GM12872 (cell line): Measurements from ENCODE around the gene HOOK2.

Experiments
- TF ChIP-seq, protein P1 (sequence below): IDR thresholded peaks from 3 replicates; pipeline ENCODE4 v1.5.1; 2011; ENCODE audit warnings: low read depth, mild to moderate bottlenecking, low read length, moderate library complexity; ENCODE audit not compliant: insufficient read depth

The HOOK2 gene

DNA sequence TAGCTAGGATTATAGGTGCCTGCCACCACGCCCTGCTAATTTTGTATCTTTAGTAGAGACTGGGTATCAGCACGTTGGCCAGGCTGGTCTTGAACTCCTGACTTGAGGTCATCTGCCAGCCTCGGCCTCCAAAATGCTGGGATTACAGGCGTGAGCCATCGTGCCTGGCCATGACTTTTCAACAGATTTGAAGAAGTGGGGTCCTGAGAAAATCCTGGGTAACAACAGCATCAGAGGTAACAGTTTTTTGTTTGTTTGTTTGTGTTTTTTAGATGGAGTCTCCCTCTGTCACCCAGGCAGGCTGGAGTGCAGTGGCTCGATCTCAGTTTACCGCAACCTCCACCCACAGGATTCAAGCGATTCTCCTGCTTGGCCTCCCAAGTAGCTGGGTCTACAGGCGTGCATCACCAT, 19.6 kb upstream of the HOOK2 start:
- TF ChIP-seq, protein P1, sequence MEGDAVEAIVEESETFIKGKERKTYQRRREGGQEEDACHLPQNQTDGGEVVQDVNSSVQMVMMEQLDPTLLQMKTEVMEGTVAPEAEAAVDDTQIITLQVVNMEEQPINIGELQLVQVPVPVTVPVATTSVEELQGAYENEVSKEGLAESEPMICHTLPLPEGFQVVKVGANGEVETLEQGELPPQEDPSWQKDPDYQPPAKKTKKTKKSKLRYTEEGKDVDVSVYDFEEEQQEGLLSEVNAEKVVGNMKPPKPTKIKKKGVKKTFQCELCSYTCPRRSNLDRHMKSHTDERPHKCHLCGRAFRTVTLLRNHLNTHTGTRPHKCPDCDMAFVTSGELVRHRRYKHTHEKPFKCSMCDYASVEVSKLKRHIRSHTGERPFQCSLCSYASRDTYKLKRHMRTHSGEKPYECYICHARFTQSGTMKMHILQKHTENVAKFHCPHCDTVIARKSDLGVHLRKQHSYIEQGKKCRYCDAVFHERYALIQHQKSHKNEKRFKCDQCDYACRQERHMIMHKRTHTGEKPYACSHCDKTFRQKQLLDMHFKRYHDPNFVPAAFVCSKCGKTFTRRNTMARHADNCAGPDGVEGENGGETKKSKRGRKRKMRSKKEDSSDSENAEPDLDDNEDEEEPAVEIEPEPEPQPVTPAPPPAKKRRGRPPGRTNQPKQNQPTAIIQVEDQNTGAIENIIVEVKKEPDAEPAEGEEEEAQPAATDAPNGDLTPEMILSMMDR: no peak

DNA sequence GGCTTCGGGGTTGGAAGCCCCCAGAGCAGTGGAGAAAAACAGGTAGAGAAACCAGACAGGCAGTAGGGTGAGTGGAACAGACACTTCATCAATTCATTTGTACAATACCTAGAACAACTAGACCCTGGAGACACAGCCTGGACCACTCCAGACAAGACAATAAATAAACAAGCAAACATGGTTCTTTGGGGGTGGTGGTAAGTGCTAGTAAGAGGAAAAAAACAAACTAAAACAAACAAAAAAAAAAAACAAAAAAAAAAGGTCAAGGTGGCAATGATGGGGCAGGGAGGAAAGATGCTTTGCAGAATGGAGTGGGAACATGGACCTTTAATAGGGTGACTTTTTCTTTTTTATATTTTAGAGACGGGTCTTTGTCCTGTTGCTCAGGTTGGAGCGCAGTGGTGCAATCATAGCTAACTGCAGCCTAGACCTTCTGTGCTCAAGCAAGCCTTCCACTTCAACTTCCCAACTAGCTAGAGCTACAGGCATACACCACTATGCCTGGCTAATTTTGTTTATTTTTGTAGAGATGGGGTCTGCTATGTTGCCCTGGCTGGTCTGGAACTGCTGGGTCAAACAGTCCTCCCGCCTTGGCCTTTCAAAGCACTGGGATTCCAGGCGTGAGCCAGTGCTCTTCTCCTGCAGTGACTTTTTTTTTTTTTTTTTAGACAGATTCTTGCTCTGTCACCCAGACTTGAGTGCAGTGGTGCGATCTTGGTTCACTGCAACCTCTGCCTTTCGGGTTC, 19.0 kb upstream of the HOOK2 start:
- TF ChIP-seq, protein P1: no peak

DNA sequence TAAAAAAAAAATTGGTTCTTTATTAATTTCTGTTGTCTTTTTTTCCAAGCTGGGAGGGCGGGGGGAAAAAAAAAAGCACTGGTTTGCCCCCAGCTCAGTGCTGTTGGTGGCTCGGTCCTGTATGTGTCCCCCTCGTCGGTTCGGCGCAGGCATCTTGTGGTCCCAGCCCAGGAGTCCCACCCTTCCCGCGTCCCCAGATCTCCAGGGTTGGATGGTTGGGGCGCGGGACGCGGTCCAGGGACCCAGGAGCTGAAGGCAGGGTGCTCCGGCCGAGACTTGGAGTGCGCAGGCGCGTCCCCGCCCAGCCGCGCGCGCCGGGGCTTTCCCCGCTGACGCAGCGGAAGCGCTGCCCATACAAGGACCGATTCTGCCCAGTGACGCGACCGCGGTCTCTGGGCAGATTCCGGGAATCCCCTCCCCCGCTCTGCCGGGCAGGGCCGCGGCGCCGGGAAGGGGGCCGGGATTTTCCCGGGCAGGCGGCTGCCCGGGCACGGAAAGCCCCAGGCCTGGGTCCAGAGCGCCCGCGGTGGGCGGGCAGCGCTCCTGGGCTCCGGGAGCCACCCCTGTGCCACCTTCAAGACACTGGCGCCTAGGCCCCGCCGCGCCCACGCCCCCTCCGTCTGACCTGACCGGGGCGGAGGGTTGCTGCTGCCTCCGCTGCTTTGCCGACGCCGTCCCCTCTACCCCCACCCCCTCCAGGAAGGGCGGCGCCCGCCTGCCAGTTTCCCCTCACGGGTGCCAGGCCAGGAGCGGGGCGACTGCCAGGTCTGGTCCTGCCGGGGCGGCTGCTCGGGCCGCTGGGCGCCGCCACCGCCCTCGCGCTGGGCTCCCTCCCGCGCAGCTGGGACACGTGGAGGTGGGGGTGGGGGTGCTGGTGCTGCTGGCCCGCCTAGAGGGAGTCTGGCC, 18.2 kb upstream of the HOOK2 start:
- TF ChIP-seq, protein P1: no peak

GRCh38 chr19:12792853-12793289, 17.5 kb upstream of the HOOK2 start:
- TF ChIP-seq, protein P1: no peak

DNA sequence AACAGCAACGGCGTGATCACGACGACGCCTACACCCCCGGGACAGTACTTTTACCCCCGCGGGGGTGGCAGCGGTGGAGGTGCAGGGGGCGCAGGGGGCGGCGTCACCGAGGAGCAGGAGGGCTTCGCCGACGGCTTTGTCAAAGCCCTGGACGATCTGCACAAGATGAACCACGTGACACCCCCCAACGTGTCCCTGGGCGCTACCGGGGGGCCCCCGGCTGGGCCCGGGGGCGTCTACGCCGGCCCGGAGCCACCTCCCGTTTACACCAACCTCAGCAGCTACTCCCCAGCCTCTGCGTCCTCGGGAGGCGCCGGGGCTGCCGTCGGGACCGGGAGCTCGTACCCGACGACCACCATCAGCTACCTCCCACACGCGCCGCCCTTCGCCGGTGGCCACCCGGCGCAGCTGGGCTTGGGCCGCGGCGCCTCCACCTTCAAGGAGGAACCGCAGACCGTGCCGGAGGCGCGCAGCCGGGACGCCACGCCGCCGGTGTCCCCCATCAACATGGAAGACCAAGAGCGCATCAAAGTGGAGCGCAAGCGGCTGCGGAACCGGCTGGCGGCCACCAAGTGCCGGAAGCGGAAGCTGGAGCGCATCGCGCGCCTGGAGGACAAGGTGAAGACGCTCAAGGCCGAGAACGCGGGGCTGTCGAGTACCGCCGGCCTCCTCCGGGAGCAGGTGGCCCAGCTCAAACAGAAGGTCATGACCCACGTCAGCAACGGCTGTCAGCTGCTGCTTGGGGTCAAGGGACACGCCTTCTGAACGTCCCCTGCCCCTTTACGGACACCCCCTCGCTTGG, 16.9 kb upstream of the HOOK2 start:
- TF ChIP-seq, protein P1: no peak

DNA sequence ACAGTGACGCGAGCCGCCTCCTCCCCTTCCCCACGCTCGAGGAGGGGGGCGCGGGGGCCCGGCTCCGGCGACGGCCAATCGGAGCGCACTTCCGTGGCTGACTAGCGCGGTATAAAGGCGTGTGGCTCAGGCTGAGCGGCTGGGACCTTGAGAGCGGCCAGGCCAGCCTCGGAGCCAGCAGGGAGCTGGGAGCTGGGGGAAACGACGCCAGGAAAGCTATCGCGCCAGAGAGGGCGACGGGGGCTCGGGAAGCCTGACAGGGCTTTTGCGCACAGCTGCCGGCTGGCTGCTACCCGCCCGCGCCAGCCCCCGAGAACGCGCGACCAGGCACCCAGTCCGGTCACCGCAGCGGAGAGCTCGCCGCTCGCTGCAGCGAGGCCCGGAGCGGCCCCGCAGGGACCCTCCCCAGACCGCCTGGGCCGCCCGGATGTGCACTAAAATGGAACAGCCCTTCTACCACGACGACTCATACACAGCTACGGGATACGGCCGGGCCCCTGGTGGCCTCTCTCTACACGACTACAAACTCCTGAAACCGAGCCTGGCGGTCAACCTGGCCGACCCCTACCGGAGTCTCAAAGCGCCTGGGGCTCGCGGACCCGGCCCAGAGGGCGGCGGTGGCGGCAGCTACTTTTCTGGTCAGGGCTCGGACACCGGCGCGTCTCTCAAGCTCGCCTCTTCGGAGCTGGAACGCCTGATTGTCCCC, 16.1 kb upstream of the HOOK2 start, which contains the start of gene JUNB:
JUNB (plus strand) TSS at position 142 of the 706 bp plus-strand sequence; CDS start at position 428, 286 bp downstream.
- TF ChIP-seq, protein P1: 0 out of 3 replicates have a peak, but pooled peaks have one; percentile 7
